GM19328 (cell line): Measurements from ENCODE around the gene COL8A2.

ENCODE experiments used
- ATAC-seq: cut with Tn5 transposase; IDR thresholded peaks from one replicate; pipeline ENCODE4 v1.9.1; 2021; ENCODE audit warnings: mild to moderate bottlenecking, moderate library complexity; ENCODE audit not compliant: unreplicated experiment

The COL8A2 gene

GRCh38 chr1:36137226-36137625, 12.2 kb upstream of the COL8A2 start:
- ATAC-seq = no peak

GRCh38 chr1:36136535-36136934, 11.5 kb upstream of the COL8A2 start:
- no peak for ATAC-seq

- ATAC-seq = no peak
Observed at GRCh38 chr1:36135796-36136195, 10.8 kb upstream of the COL8A2 start.

- no peak for ATAC-seq
Observed at GRCh38 chr1:36135330-36135667, 10.3 kb upstream of the COL8A2 start.

GRCh38 chr1:36134505-36135329, 9.7 kb upstream of the COL8A2 start:
- no peak for ATAC-seq

- ATAC-seq = no peak
Observed at GRCh38 chr1:36134031-36134430, 9.0 kb upstream of the COL8A2 start.

GRCh38 chr1:36133484-36133883, 8.5 kb upstream of the COL8A2 start:
- ATAC-seq = no peak

GRCh38 chr1:36132029-36132428, 7.0 kb upstream of the COL8A2 start:
- no peak for ATAC-seq

GRCh38 chr1:36128905-36129206, 3.8 kb upstream of the COL8A2 start:
- no peak for ATAC-seq

GRCh38 chr1:36128126-36128904, 3.3 kb upstream of the COL8A2 start:
- ATAC-seq = no peak

- no peak for ATAC-seq
Observed at GRCh38 chr1:36126797-36127500, 1.9 kb upstream of the COL8A2 start.

- ATAC-seq = no peak
Observed at GRCh38 chr1:36126005-36126716, 1.1 kb upstream of the COL8A2 start.

GRCh38 chr1:36124404-36125128, 456 bp downstream of the COL8A2 start:
- no peak for ATAC-seq

GRCh38 chr1:36123356-36123755, 1.7 kb downstream of the COL8A2 start:
- no peak for ATAC-seq

GRCh38 chr1:36122062-36123030, 2.7 kb downstream of the COL8A2 start:
- no peak for ATAC-seq

GRCh38 chr1:36119456-36119855, 5.6 kb downstream of the COL8A2 start:
- ATAC-seq = no peak

GRCh38 chr1:36118447-36119204, 6.4 kb downstream of the COL8A2 start:
- no peak for ATAC-seq

GRCh38 chr1:36116901-36117300, 8.1 kb downstream of the COL8A2 start:
- ATAC-seq = no peak

GRCh38 chr1:36115931-36116330, 9.1 kb downstream of the COL8A2 start:
- ATAC-seq = no peak
